Liver (tissue), 3 donors: ENCODE measurements around the gene CPSF4L.

ENCODE experiments used
- CTCF ChIP-seq: fragments of 150-350 bp; IDR thresholded peaks from 2 replicates; pipeline ENCODE4 v1.5.1; 2017; ENCODE audit warnings: improper control_type of control experiment, low read depth, low read length; ENCODE audit not compliant: missing input control
- SP1 ChIP-seq: IDR thresholded peaks from 2 replicates; pipeline ENCODE4 v1.6.1; 2018; ENCODE audit warnings: antibody characterized with exemption, mild to moderate bottlenecking
- donor health status: healthy.
- donor health status: healthy.

GRCh38 chr17:73271072-73271471 is 9.4 kb upstream of the CPSF4L start:
- TF ChIP-seq SP1 (no peak), CTCF (no peak)
